Measurements from ENCODE around the gene OR2B6.

GRCh38 chr6:27931209-27931608 lies 25.8 kb upstream of the OR2B6 start:
- TF ChIP-seq CTCF (conservative IDR thresholded peaks at IDR 0.05 in 1 of 2, IDR thresholded peaks at IDR 0.05 in 1 of 2; ENCODE audit: low read depth in 1 of 2, low read length in 2 of 2) (no peak), EZH2 (IDR thresholded peaks at IDR 0.05; ENCODE audit: low read length, missing control alignments) (no peak)
